H9 (cell line): ENCODE results near the gene ANKRD17. TPM values are rescaled to one million over a fixed set of nuclear protein-coding genes. Genes with fewer than 3 reads are reported as not detected.

Experiments
- DNase-seq: peaks from one replicate; pipeline ENCODE4 v3.0.0-alpha.2; 2017
- H2AFZ ChIP-seq: one replicate; pipeline ENCODE4 v1.6.1; 2013; ENCODE audit warnings: mild to moderate bottlenecking, low read length, control low read depth, moderate library complexity
- H2AK5ac ChIP-seq: 2 replicates; pipeline ENCODE4 v1.6.1; 2013; ENCODE audit warnings: low read length, control low read depth, mixed read lengths; ENCODE audit not compliant: insufficient read length
- H2BK120ac ChIP-seq: one replicate; pipeline ENCODE4 v1.6.1; 2013; ENCODE audit warnings: low read depth, mild to moderate bottlenecking, low read length, control low read depth, inconsistent platforms; ENCODE audit not compliant: poor library complexity, severe bottlenecking
- H2BK12ac ChIP-seq: 2 replicates; pipeline ENCODE4 v1.6.1; 2013; ENCODE audit warnings: low read length, control low read depth, mixed read lengths, low read depth; ENCODE audit not compliant: insufficient read length
- H2BK15ac ChIP-seq: 2 replicates; pipeline ENCODE4 v1.6.1; 2013; ENCODE audit warnings: low read depth, low read length, control low read depth
- H2BK20ac ChIP-seq: one replicate; pipeline ENCODE4 v1.6.1; 2013; ENCODE audit warnings: low read depth, mild to moderate bottlenecking, low read length, control low read depth, inconsistent platforms; ENCODE audit not compliant: poor library complexity, severe bottlenecking
- H2BK5ac ChIP-seq: 2 replicates; pipeline ENCODE4 v1.6.1; 2013; ENCODE audit warnings: low read length, control low read depth, mixed read lengths; ENCODE audit not compliant: insufficient read length
- H3K14ac ChIP-seq: 2 replicates; pipeline ENCODE4 v1.6.1; 2013; ENCODE audit warnings: low read length, control low read depth; ENCODE audit not compliant: insufficient read depth
- H3K18ac ChIP-seq: 2 replicates; pipeline ENCODE4 v1.6.1; 2013; ENCODE audit warnings: low read depth, mild to moderate bottlenecking, mixed read lengths, low read length, control low read depth; ENCODE audit not compliant: insufficient read length
- H3K23ac ChIP-seq: 2 replicates; pipeline ENCODE4 v1.6.1; 2013; ENCODE audit warnings: low read length, control low read depth, mixed read lengths, low read depth; ENCODE audit not compliant: insufficient read length
- H3K23me2 ChIP-seq: 2 replicates; pipeline ENCODE4 v1.6.1; 2013; ENCODE audit warnings: low read depth, mild to moderate bottlenecking, mixed read lengths, low read length, control low read depth; ENCODE audit not compliant: insufficient read length, poor library complexity, severe bottlenecking
- H3K27ac ChIP-seq: 2 replicates; pipeline ENCODE4 v1.5.1; 2013; ENCODE audit warnings: low read length, control low read depth, mixed read lengths, low read depth; ENCODE audit not compliant: insufficient read length
- H3K27me3 ChIP-seq: 2 replicates; pipeline ENCODE4 v1.6.1; 2013; ENCODE audit warnings: low read length, control low read depth, inconsistent platforms; ENCODE audit not compliant: insufficient read depth
- H3K4ac ChIP-seq: 2 replicates; pipeline ENCODE4 v1.6.1; 2013; ENCODE audit warnings: low read depth, mild to moderate bottlenecking, control low read depth, inconsistent platforms, low read length, moderate library complexity
- H3K4me1 ChIP-seq: 2 replicates; pipeline ENCODE4 v1.6.1; 2013; ENCODE audit warnings: low read length, control low read depth, inconsistent platforms; ENCODE audit not compliant: insufficient read depth
- H3K4me2 ChIP-seq: 2 replicates; pipeline ENCODE4 v1.6.1; 2013; ENCODE audit warnings: low read length, control low read depth, mixed read lengths; ENCODE audit not compliant: insufficient read length, insufficient read depth
- H3K56ac ChIP-seq: 2 replicates; pipeline ENCODE4 v1.6.1; 2013; ENCODE audit warnings: low read depth, mild to moderate bottlenecking, mixed read lengths, low read length, control low read depth; ENCODE audit not compliant: insufficient read length
- H3K79me1 ChIP-seq: 2 replicates; pipeline ENCODE4 v1.6.1; 2013; ENCODE audit warnings: low read depth, mild to moderate bottlenecking, moderate library complexity, low read length, control low read depth, inconsistent platforms; ENCODE audit not compliant: insufficient read depth, poor library complexity, severe bottlenecking
- H3K79me2 ChIP-seq: 2 replicates; pipeline ENCODE4 v1.6.1; 2013; ENCODE audit warnings: low read length, control low read depth, inconsistent platforms; ENCODE audit not compliant: insufficient read depth
- H3K9ac ChIP-seq: 2 replicates; pipeline ENCODE4 v1.6.1; 2013; ENCODE audit warnings: low read length, control low read depth, mixed read lengths; ENCODE audit not compliant: insufficient read length; ENCODE audit errors: extremely low read depth
- H3K9me3 ChIP-seq: one replicate; pipeline ENCODE4 v1.6.1; 2013; ENCODE audit warnings: low read depth, low read length, inconsistent platforms; ENCODE audit not compliant: control insufficient read depth
- H3T11ph ChIP-seq: one replicate; pipeline ENCODE4 v1.6.1; 2013; ENCODE audit warnings: mild to moderate bottlenecking, low read length, control low read depth, inconsistent platforms
- H4K20me1 ChIP-seq: one replicate; pipeline ENCODE4 v1.6.1; 2013; ENCODE audit not compliant: control insufficient read depth, insufficient read length, insufficient read depth
- H4K5ac ChIP-seq: 2 replicates; pipeline ENCODE4 v1.6.1; 2013; ENCODE audit warnings: low read depth, mild to moderate bottlenecking, mixed read lengths, low read length, control low read depth; ENCODE audit not compliant: insufficient read length
- H4K8ac ChIP-seq: replicated peaks from 2 replicates; pipeline ENCODE4 v1.6.1; 2013; ENCODE audit warnings: low read length, control low read depth, mixed read lengths, low read depth; ENCODE audit not compliant: insufficient read length
- H4K91ac ChIP-seq: 2 replicates; pipeline ENCODE4 v1.6.1; 2013; ENCODE audit warnings: low read depth, mild to moderate bottlenecking, moderate library complexity, mixed read lengths, low read length, control low read depth; ENCODE audit not compliant: insufficient read length
- H3K27ac Mint-ChIP-seq, 3 experiments: 2 replicates in 2 of 3; 3 replicates in 1 of 3; pipeline ENCODE4 v1.8.0; 2020 to 2021; ENCODE audit warnings: mixed read lengths in 3 of 3, mild to moderate bottlenecking in 1 of 3, moderate library complexity in 1 of 3
- H3K27me3 Mint-ChIP-seq: 2 replicates; pipeline ENCODE4 v1.8.0; 2021; ENCODE audit warnings: low read depth, mild to moderate bottlenecking, moderate library complexity, mixed read lengths
- H3K36me3 Mint-ChIP-seq, 3 experiments: 2 replicates in 2 of 3; 3 replicates in 1 of 3; pipeline ENCODE4 v1.8.0; 2020 to 2021; ENCODE audit warnings: low read depth in 3 of 3, mixed read lengths in 3 of 3; ENCODE audit not compliant: insufficient read depth in 1 of 3
- H3K4me1 Mint-ChIP-seq, 2 experiments: 2 replicates each; pipeline ENCODE4 v1.8.0; 2020; ENCODE audit warnings: mixed read lengths in 2 of 2
- H3K4me3 Mint-ChIP-seq, 2 experiments: 2 replicates in 1 of 2; 3 replicates in 1 of 2; pipeline ENCODE4 v1.8.0; 2020 to 2021; ENCODE audit warnings: mild to moderate bottlenecking in 2 of 2, mixed read lengths in 2 of 2, moderate library complexity in 1 of 2
- H3K9me3 Mint-ChIP-seq, 2 experiments: 2 replicates in 1 of 2; 3 replicates in 1 of 2; pipeline ENCODE4 v1.8.0; 2020; ENCODE audit warnings: mild to moderate bottlenecking in 2 of 2, mixed read lengths in 2 of 2, moderate library complexity in 1 of 2
- CTCF ChIP-seq: fragments of 200-600 bp; sonication (generic); conservative IDR thresholded peaks from 3 replicates; pipeline ENCODE4 v1.8.0; 2021; ENCODE audit warnings: antibody characterized with exemption, mild to moderate bottlenecking
- WGBS: extraction: QIAGEN DNeasy Blood & Tissue Kit; methylation state at CpG from one replicate; pipeline ENCODE4 v1.1.7; 2013; ENCODE audit warnings: missing lambda C conversion rate, low lambda C conversion rate, mixed read lengths; ENCODE audit not compliant: insufficient read length; ENCODE audit errors: extremely low coverage; 5-methylcytosine and 5-hydroxymethylcytosine counted together
- total RNA-seq: library from RNA; stranded (reverse); gene quantifications from 2 replicates; pipeline ENCODE4 v1.2.1, GENCODE V29; 2021

The ANKRD17 gene
- total RNA-seq, 1 experiment from 2014 or later: 82.4 TPM

GRCh38 chr4:73070074-73070390 is 188.6 kb downstream of the ANKRD17 start:
- Histone ChIP-seq H2BK120ac (no peak overlapping the region), H4K20me1 (no peaks in the 10 kb centered on the region), H2AK5ac (no peak overlapping the region), H3K4ac (no peak overlapping the region), H3K9ac (peak overlapping the region; percentile 50), H3T11ph (peak overlapping the region; percentile 21), H3K56ac (no peak overlapping the region), H2BK15ac (no peak overlapping the region), H3K14ac (peak overlapping the region; percentile 26; the same call in 1 of the 2 replicates), H3K27ac (no peak overlapping the region), H2AFZ (no peak overlapping the region), H2BK20ac (no peak overlapping the region), H3K23me2 (no peaks in the 10 kb centered on the region), H3K4me1 (no peaks in the 10 kb centered on the region), H4K8ac (no peak overlapping the region), H4K5ac (peak overlapping the region; percentile 40), H3K27me3 (no peaks in the 10 kb centered on the region), H2BK5ac (no peak overlapping the region), H2BK12ac (no peak overlapping the region), H3K23ac (no peak overlapping the region), H3K79me1 (no peaks in the 10 kb centered on the region), H4K91ac (no peak overlapping the region), H3K9me3 (no peaks in the 10 kb centered on the region), H3K79me2 (0 out of 2 replicates have a peak, but pooled peaks cover 2% of the 10 kb centered on the region), H3K18ac (peak overlapping the region; percentile 53), H3K4me2 (peak overlapping the region; percentile 59)
- H3K9me3 Mint-ChIP-seq: no peaks in the 10 kb centered on the region
- no peak for DNase-seq
- no peaks in the 10 kb centered on the region for H3K27me3 Mint-ChIP-seq
- H3K4me1 Mint-ChIP-seq: peaks cover 11 to 12% of the 10 kb centered on the region in 2 experiments
- H3K27ac Mint-ChIP-seq: peak overlapping the region; percentile 86 to 98 (median 97)
- WGBS: no CpG with 5 or more reads among the region's 9 CpGs
- peaks cover 2 to 25% (median 4%) of the 10 kb centered on the region in 3 experiments; a peak in 4 of 7 replicates for H3K36me3 Mint-ChIP-seq
- TF ChIP-seq CTCF: no peak
- H3K4me3 Mint-ChIP-seq: peak overlapping the region; percentile 84 to 90
